Measurements from ENCODE around the gene ZDHHC20. TPM values are rescaled to one million over a fixed set of nuclear protein-coding genes. Genes with fewer than 3 reads are reported as not detected.
"Not testable (repeated sequence)": the region's sequence is repeated elsewhere in the genome, so short reads cannot be mapped to it uniquely, and the experiment has no call there.

ZDHHC20 gene
- total RNA-seq, 1 donor from 2014 or later, result 87.3 TPM

- intact Hi-C loops (cut with micrococcal nuclease), result loop anchor here (1.0 to 2.0 kb wide), 3 partner anchors 22 to 138 kb away; no protein-coding TSS in a partner anchor
Observed at GRCh38 chr13:21436582-21436981, 22.5 kb downstream of the ZDHHC20 start.

- intact Hi-C loops (cut with micrococcal nuclease), result loop anchor here (1.0 to 2.0 kb wide), 3 partner anchors 23 to 137 kb away; no protein-coding TSS in a partner anchor
Observed at GRCh38 chr13:21435687-21436151, 23.4 kb downstream of the ZDHHC20 start.

- intact Hi-C loops (cut with micrococcal nuclease), result no loop called here
Observed at GRCh38 chr13:21435231-21435630, 23.9 kb downstream of the ZDHHC20 start.

- intact Hi-C loops (cut with micrococcal nuclease), result no loop called here
Observed at GRCh38 chr13:21434588-21434987, 24.5 kb downstream of the ZDHHC20 start.

GRCh38 chr13:21429211-21429610, 29.9 kb downstream of the ZDHHC20 start:
- intact Hi-C loops (cut with micrococcal nuclease), result no loop called here

- intact Hi-C loops (cut with micrococcal nuclease), result no loop called here
Observed at GRCh38 chr13:21427741-21428140, 31.4 kb downstream of the ZDHHC20 start.

GRCh38 chr13:21426238-21426637, 32.9 kb downstream of the ZDHHC20 start:
- intact Hi-C loops (cut with micrococcal nuclease), result no loop called here

GRCh38 chr13:21420706-21421105, 38.4 kb downstream of the ZDHHC20 start:
- intact Hi-C loops (cut with micrococcal nuclease), result no loop called here

GRCh38 chr13:21413013-21413412, 46.1 kb downstream of the ZDHHC20 start:
- intact Hi-C loops (cut with micrococcal nuclease), result no loop called here

GRCh38 chr13:21410453-21410852, 48.6 kb downstream of the ZDHHC20 start:
- intact Hi-C loops (cut with micrococcal nuclease), result not testable (repeated sequence)

GRCh38 chr13:21405309-21405708, 53.8 kb downstream of the ZDHHC20 start:
- intact Hi-C loops (cut with micrococcal nuclease), result no loop called here

GRCh38 chr13:21402586-21403307, 56.4 kb downstream of the ZDHHC20 start:
- intact Hi-C loops (cut with micrococcal nuclease), result loop anchor here (2.0 kb wide), 1 partner anchor 34 kb away; no protein-coding TSS in a partner anchor

- intact Hi-C loops (cut with micrococcal nuclease), result loop anchor here (5.0 kb wide), 3 partner anchors 58 to 102 kb away; partner anchors contain the start of gene ZDHHC20
Observed at GRCh38 chr13:21399741-21400140, 59.4 kb downstream of the ZDHHC20 start.

- intact Hi-C loops (cut with micrococcal nuclease), result loop anchor here (5.0 kb wide), 3 partner anchors 61 to 99 kb away; partner anchors contain the start of gene ZDHHC20
Observed at GRCh38 chr13:21395953-21396352, 63.1 kb downstream of the ZDHHC20 start.

GRCh38 chr13:21389124-21389523, 70.0 kb downstream of the ZDHHC20 start:
- intact Hi-C loops (cut with micrococcal nuclease), result no loop called here

GRCh38 chr13:21385710-21386109, 73.4 kb downstream of the ZDHHC20 start:
- intact Hi-C loops (cut with micrococcal nuclease), result no loop called here

- intact Hi-C loops (cut with micrococcal nuclease), result no loop called here
Observed at GRCh38 chr13:21383090-21383489, 76.0 kb downstream of the ZDHHC20 start.

- intact Hi-C loops (cut with micrococcal nuclease), result not testable (repeated sequence)
Observed at GRCh38 chr13:21376998-21377985, 81.8 kb downstream of the ZDHHC20 start.

GRCh38 chr13:21372530-21372929, 86.6 kb downstream of the ZDHHC20 start:
- intact Hi-C loops (cut with micrococcal nuclease), result no loop called here

GRCh38 chr13:21371011-21371410, 88.1 kb downstream of the ZDHHC20 start:
- intact Hi-C loops (cut with micrococcal nuclease), result no loop called here

GRCh38 chr13:21365574-21365973, 93.5 kb downstream of the ZDHHC20 start:
- intact Hi-C loops (cut with micrococcal nuclease), result no loop called here

- intact Hi-C loops (cut with micrococcal nuclease), result no loop called here
Observed at GRCh38 chr13:21364916-21365315, 94.2 kb downstream of the ZDHHC20 start.
